Esophagus muscularis mucosa (tissue), 4 donors: ENCODE data around the gene TEAD1. TPM values are rescaled to one million over a fixed set of nuclear protein-coding genes. Genes with fewer than 3 reads are reported as not detected.

Experiments used
- DNase-seq: peaks from one replicate; pipeline ENCODE4 v3.0.0-alpha.2; 2017; ENCODE audit errors: extremely low spot score
- H3K27ac ChIP-seq, 4 donors: fragments of 200-600 bp; sonication (generic); replicated peaks in 1 of 4; 1 replicate in 3 of 4; 2 replicates in 1 of 4; pipeline ENCODE4 v1.5.1; 2016 to 2019; ENCODE audit warnings: mild to moderate bottlenecking in 1 of 4
- H3K27me3 ChIP-seq, 4 donors: fragments of 200-600 bp; sonication (generic); one replicate each; pipeline versions ENCODE4 v1.5.1 to v1.6.0; 2016 to 2019
- H3K36me3 ChIP-seq, 4 donors: fragments of 200-600 bp; sonication (generic); one replicate each; pipeline ENCODE4 v1.5.1; 2016 to 2019
- H3K4me1 ChIP-seq, 4 donors: fragments of 200-600 bp; sonication (generic); one replicate each; pipeline ENCODE4 v1.5.1; 2016 to 2019
- H3K4me3 ChIP-seq, 4 donors: fragments of 200-600 bp; sonication (generic); 1 replicate in 2 of 4; 2 replicates in 2 of 4; pipeline ENCODE4 v1.5.1; 2016 to 2019; ENCODE audit warnings: mild to moderate bottlenecking in 4 of 4, moderate library complexity in 1 of 4
- H3K9me3 ChIP-seq, 4 donors: fragments of 200-600 bp; sonication (generic); 1 replicate in 3 of 4; 2 replicates in 1 of 4; pipeline ENCODE4 v1.5.1; 2016 to 2019
- EP300 ChIP-seq: sonication (generic); formaldehyde crosslinking; IDR thresholded peaks from one replicate; pipeline ENCODE4 v1.6.1; 2017; ENCODE audit warnings: antibody characterized with exemption
- POLR2A ChIP-seq: fragments of 450-650 bp; IDR thresholded peaks from one replicate; pipeline ENCODE4 v1.6.1; 2017; ENCODE audit warnings: antibody characterized with exemption, moderate library complexity, mild to moderate bottlenecking, low read depth
- POLR2AphosphoS5 ChIP-seq, 2 donors: sonication (generic); formaldehyde crosslinking; IDR thresholded peaks; one replicate each; pipeline ENCODE4 v1.6.1; 2017; ENCODE audit warnings: antibody characterized with exemption in 2 of 2
- WGBS: methylation state at CpG from one replicate; pipeline ENCODE4 v1.1.5; 2018; 5-methylcytosine and 5-hydroxymethylcytosine counted together
- intact Hi-C: fragments of 100-400 bp; cut with DNase I; formaldehyde crosslinking; loops from one replicate; pipeline ENCODE4 v1.15.1; 2023
- total RNA-seq, 4 donors: library from RNA; depleted of rRNA; stranded (reverse); fragments of >200 nt; gene quantifications; one replicate each; pipeline versions ENCODE4 v1.1.0 to v1.2.1, GENCODE V29; 2016
- TF ChIP-seq, protein P1 (sequence below), 3 experiments: fragments of 200-600 bp in 2 of 3; fragments of 450-650 bp in 1 of 3; sonication (generic) in 2 of 3; IDR thresholded peaks; one replicate each; pipeline ENCODE4 v1.5.1; 2017 to 2019; ENCODE audit warnings: antibody characterized with exemption in 3 of 3, mild to moderate bottlenecking in 2 of 3, moderate library complexity in 1 of 3

The TEAD1 gene
- total RNA-seq, 4 donors from 2014 or later, result 147 to 307 (median 232) TPM

DNA sequence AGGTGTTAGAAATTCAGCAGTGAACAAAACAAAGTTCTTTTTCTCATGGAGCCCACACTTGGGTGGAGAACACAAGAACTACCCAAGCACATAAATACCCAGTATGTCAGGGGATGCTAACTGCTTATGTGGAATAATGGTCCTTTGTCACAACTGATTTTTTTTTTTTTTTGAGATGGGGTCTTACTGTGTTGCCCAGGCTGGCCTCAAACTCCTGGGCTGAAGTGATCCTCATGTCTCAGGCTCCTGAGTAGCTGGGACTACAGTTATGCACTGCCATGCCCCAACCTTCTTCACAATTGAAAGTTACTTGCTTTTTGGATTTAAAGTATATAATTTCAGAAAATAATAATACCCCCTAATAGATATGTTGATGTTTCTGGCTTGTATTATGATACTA lies 212.3 kb downstream of the TEAD1 start:
- peaks cover 19 to 31% (median 27%) of the 10 kb centered on the region in 4 donors for H3K36me3 ChIP-seq
- no peaks in the 10 kb centered on the region for H3K27me3 ChIP-seq
- TF ChIP-seq POLR2AphosphoS5 (IDR thresholded peaks at IDR 0.05) (no peak), EP300 (no peak), POLR2A (no peak)
- TF ChIP-seq, protein P1, sequence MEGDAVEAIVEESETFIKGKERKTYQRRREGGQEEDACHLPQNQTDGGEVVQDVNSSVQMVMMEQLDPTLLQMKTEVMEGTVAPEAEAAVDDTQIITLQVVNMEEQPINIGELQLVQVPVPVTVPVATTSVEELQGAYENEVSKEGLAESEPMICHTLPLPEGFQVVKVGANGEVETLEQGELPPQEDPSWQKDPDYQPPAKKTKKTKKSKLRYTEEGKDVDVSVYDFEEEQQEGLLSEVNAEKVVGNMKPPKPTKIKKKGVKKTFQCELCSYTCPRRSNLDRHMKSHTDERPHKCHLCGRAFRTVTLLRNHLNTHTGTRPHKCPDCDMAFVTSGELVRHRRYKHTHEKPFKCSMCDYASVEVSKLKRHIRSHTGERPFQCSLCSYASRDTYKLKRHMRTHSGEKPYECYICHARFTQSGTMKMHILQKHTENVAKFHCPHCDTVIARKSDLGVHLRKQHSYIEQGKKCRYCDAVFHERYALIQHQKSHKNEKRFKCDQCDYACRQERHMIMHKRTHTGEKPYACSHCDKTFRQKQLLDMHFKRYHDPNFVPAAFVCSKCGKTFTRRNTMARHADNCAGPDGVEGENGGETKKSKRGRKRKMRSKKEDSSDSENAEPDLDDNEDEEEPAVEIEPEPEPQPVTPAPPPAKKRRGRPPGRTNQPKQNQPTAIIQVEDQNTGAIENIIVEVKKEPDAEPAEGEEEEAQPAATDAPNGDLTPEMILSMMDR (IDR thresholded peaks at IDR 0.05), result no peak
- DNase-seq, result no peak
- H3K4me3 ChIP-seq, result no peak overlapping the region
- H3K9me3 ChIP-seq, result no peaks in the 10 kb centered on the region
- no peak overlapping the region for H3K27ac ChIP-seq
- intact Hi-C loops, result no loop called here
- peaks cover 24 to 42% (median 38%) of the 10 kb centered on the region in 4 donors for H3K4me1 ChIP-seq

DNA sequence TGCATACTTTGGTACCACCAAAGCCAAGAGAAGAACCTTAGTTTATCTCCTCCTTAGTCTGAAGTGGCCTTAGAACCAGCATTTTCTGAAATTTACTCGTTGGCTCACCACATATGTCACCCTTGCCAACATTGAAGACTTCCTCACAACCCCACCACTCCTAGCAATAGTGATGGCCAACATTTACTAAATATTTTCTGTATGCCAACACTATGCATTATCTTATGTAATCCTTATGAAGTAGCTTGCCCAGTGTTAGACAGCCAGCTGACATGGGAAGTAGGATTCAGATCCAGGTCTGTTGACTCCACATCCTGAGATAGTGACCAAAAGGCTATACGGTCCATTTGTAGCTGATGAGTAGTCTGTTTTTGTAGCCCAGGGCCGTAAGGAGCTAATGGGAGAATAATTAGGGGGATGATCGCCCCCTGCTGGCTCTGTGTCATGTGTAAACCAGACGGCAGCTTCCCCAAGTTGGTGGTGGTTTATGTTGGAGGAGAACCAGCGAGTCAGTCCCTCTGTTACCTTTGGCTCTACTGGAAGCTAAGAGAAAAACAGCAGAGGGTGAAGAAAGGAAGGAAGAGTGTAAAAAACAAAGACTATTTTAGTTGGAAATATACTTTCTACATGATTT lies 214.4 kb downstream of the TEAD1 start:
- Histone ChIP-seq H3K4me3 (no peak overlapping the region), H3K27ac (peak overlapping the region; percentile 50 to 80 (median 78)), H3K9me3 (no peaks in the 10 kb centered on the region), H3K36me3 (peaks cover 0 to 10% (median 6%) of the 10 kb centered on the region in 4 donors), H3K4me1 (peaks cover 26 to 63% (median 50%) of the 10 kb centered on the region in 4 donors), H3K27me3 (no peaks in the 10 kb centered on the region)
- TF ChIP-seq POLR2A (no peak), POLR2AphosphoS5 (IDR thresholded peaks at IDR 0.05) (peak; percentile 26 to 48), EP300 (no peak)
- TF ChIP-seq, protein P1 (IDR thresholded peaks at IDR 0.05), result peak; percentile 61 to 71 (median 71)
- 15% methylated on average over 6 of the region's 6 CpGs for WGBS
- DNase-seq, result peak; percentile 95
- intact Hi-C loops, result loop anchor here (2.0 kb wide), 1 partner anchor 212 kb away; no protein-coding TSS in a partner anchor

DNA sequence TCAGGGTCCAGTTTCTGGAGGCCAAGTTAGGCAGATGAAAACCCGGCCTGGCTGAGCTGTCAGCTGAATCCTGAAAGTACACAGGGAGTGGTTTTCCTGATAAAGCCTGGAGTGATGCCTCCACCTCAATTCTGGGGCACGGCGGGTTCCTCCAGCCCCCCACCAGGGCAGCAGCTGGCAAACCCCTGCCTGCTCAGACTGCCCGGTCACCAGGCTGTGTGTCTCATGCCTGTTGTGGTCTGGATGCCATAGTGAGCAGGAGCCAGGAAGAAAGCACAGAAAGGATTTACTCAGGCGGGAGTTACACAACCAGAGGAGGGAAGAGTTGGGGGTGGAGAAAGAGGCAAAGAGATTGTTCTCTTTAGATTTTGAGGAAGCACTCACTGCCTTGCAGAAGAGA lies 215.0 kb downstream of the TEAD1 start:
- TF ChIP-seq EP300 (no peak), POLR2A (no peak), POLR2AphosphoS5 (IDR thresholded peaks at IDR 0.05) (no peak)
- TF ChIP-seq, protein P1 (IDR thresholded peaks at IDR 0.05), result no peak
- WGBS, result 33% methylated on average over 5 of the region's 5 CpGs
- intact Hi-C loops, result loop anchor here (2.0 kb wide), 1 partner anchor 212 kb away; no protein-coding TSS in a partner anchor
- Histone ChIP-seq H3K27me3 (no peaks in the 10 kb centered on the region), H3K9me3 (no peaks in the 10 kb centered on the region), H3K4me3 (no peak overlapping the region), H3K36me3 (peaks cover 0 to 6% (median 2%) of the 10 kb centered on the region in 4 donors), H3K27ac (peak overlapping the region; percentile 50 to 80 (median 78)), H3K4me1 (peaks cover 30 to 66% (median 53%) of the 10 kb centered on the region in 4 donors)
- DNase-seq, result no peak

DNA sequence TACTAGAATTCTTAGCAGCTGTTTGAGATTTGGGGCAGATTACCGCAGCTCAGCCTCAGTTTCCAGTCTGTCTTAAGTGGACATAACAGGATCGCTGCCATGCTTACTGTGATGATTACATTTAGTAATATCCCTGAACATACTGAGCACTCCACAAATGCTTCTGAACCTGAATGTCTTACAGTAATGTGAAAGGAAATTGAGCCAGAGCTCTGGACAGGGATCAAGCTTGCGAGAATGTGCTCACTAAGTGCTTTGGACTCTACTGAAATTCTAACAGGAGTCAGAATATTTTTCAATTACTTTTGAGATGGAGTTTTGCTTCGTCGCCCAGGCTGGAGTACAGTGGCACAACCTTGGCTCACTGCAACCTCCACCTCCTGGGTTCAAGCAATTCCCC lies 216.3 kb downstream of the TEAD1 start:
- WGBS, result 89% methylated on average over 4 of the region's 5 CpGs
- Histone ChIP-seq H3K27ac (peak overlapping the region in 3 of 4 donors; percentile 31 to 80 (median 76)), H3K4me3 (no peak overlapping the region), H3K9me3 (no peaks in the 10 kb centered on the region), H3K27me3 (no peaks in the 10 kb centered on the region), H3K4me1 (peaks cover 27 to 61% (median 50%) of the 10 kb centered on the region in 4 donors), H3K36me3 (peaks cover 0 to 11% (median under 1%) of the 10 kb centered on the region in 4 donors)
- DNase-seq, result no peak
- intact Hi-C loops, result loop anchor here (5.0 kb wide), 2 partner anchors 293 to 478 kb away; no protein-coding TSS in a partner anchor
- TF ChIP-seq POLR2A, result no peak
- no peak for TF ChIP-seq EP300
- TF ChIP-seq, protein P1 (IDR thresholded peaks at IDR 0.05), result no peak
- no peak for TF ChIP-seq POLR2AphosphoS5 (IDR thresholded peaks at IDR 0.05)
